ENCODE measurements around the gene SUCLG2.

Gene SUCLG2

GRCh38 chr3:67635806-67636205 is 18.6 kb downstream of the SUCLG2 start:
- Histone ChIP-seq H3K4me1 (ENCODE audit: control insufficient read depth in 1 of 2, insufficient read depth in 2 of 2, low read length in 2 of 2) (peaks cover 0 to 3% of the 10 kb centered on the region in 2 donors), H3K9me3 (ENCODE audit: control insufficient read depth in 1 of 2, low read length in 2 of 2) (no peaks in the 10 kb centered on the region), H3K27ac (ENCODE audit: low read length) (no peak overlapping the region), H3K27me3 (ENCODE audit: low read depth, low read length) (no peaks in the 10 kb centered on the region), H3K4me3 (ENCODE audit: low read depth in 1 of 2, low read length in 2 of 2) (no peak overlapping the region), H3K36me3 (ENCODE audit: control insufficient read depth in 1 of 2, insufficient read depth in 2 of 2, low read length in 2 of 2) (peaks cover 0 to 4% of the 10 kb centered on the region in 2 donors)

- H3K27me3 ChIP-seq (ENCODE audit: low read depth, low read length): no peaks in the 10 kb centered on the region
- H3K4me1 ChIP-seq (ENCODE audit: control insufficient read depth in 1 of 2, insufficient read depth in 2 of 2, low read length in 2 of 2): peaks cover 0 to 3% of the 10 kb centered on the region in 2 donors
- no peaks in the 10 kb centered on the region for H3K9me3 ChIP-seq (ENCODE audit: control insufficient read depth in 1 of 2, low read length in 2 of 2)
- H3K27ac ChIP-seq (ENCODE audit: low read length): no peak overlapping the region
- no peak overlapping the region for H3K4me3 ChIP-seq (ENCODE audit: low read depth in 1 of 2, low read length in 2 of 2)
- peaks cover 0 to 4% of the 10 kb centered on the region in 2 donors for H3K36me3 ChIP-seq (ENCODE audit: control insufficient read depth in 1 of 2, insufficient read depth in 2 of 2, low read length in 2 of 2)
These were observed 19.2 kb downstream of the SUCLG2 start for GRCh38 chr3:67635257-67635656.

- H3K4me1 ChIP-seq (ENCODE audit: control insufficient read depth in 1 of 2, insufficient read depth in 2 of 2, low read length in 2 of 2): no peaks in the 10 kb centered on the region
- no peaks in the 10 kb centered on the region for H3K36me3 ChIP-seq (ENCODE audit: control insufficient read depth in 1 of 2, insufficient read depth in 2 of 2, low read length in 2 of 2)
- H3K27ac ChIP-seq (ENCODE audit: low read length): no peak overlapping the region
- no peaks in the 10 kb centered on the region for H3K27me3 ChIP-seq (ENCODE audit: low read depth, low read length)
- H3K4me3 ChIP-seq (ENCODE audit: low read depth in 1 of 2, low read length in 2 of 2): no peak overlapping the region
- H3K9me3 ChIP-seq (ENCODE audit: control insufficient read depth in 1 of 2, low read length in 2 of 2): no peaks in the 10 kb centered on the region
These were observed 23.6 kb downstream of the SUCLG2 start for GRCh38 chr3:67630666-67631362.

GRCh38 chr3:67624687-67625086 is 29.7 kb downstream of the SUCLG2 start:
- no peak overlapping the region for H3K27ac ChIP-seq (ENCODE audit: low read length)
- H3K36me3 ChIP-seq (ENCODE audit: control insufficient read depth in 1 of 2, insufficient read depth in 2 of 2, low read length in 2 of 2): peaks cover 0 to 10% of the 10 kb centered on the region in 2 donors
- peaks cover 0 to 1% of the 10 kb centered on the region in 2 donors for H3K4me1 ChIP-seq (ENCODE audit: control insufficient read depth in 1 of 2, insufficient read depth in 2 of 2, low read length in 2 of 2)
- H3K4me3 ChIP-seq (ENCODE audit: low read depth in 1 of 2, low read length in 2 of 2): no peak overlapping the region
- H3K27me3 ChIP-seq (ENCODE audit: low read depth, low read length): no peaks in the 10 kb centered on the region
- no peaks in the 10 kb centered on the region for H3K9me3 ChIP-seq (ENCODE audit: control insufficient read depth in 1 of 2, low read length in 2 of 2)

GRCh38 chr3:67624078-67624477 is 30.3 kb downstream of the SUCLG2 start:
- Histone ChIP-seq H3K4me1 (ENCODE audit: control insufficient read depth in 1 of 2, insufficient read depth in 2 of 2, low read length in 2 of 2) (peaks cover 0 to 8% of the 10 kb centered on the region in 2 donors), H3K9me3 (ENCODE audit: control insufficient read depth in 1 of 2, low read length in 2 of 2) (no peaks in the 10 kb centered on the region), H3K36me3 (ENCODE audit: control insufficient read depth in 1 of 2, insufficient read depth in 2 of 2, low read length in 2 of 2) (peaks cover 0 to 10% of the 10 kb centered on the region in 2 donors), H3K27ac (ENCODE audit: low read length) (no peak overlapping the region), H3K4me3 (ENCODE audit: low read depth in 1 of 2, low read length in 2 of 2) (no peak overlapping the region), H3K27me3 (ENCODE audit: low read depth, low read length) (no peaks in the 10 kb centered on the region)

DNA sequence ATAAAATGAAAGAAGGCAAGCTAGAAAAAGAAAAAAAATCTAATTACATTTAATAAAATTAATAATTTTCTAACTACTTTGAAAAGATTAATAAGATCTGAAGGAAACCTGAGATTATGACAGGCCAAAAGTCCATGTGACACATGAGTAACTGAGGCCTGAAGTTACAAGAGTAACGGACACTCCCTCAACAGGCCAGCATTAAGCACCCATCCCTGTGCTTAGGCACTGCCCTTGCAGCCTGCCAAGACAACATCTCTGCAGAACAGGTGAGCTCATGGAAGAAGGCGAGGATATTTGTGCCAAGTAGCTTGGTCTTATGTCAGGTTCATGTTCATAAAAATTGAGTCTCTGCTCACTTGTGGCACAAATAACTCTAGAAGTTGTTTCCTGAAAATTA is 31.8 kb downstream of the SUCLG2 start:
- Histone ChIP-seq H3K27ac (ENCODE audit: low read length) (no peak overlapping the region), H3K9me3 (ENCODE audit: control insufficient read depth in 1 of 2, low read length in 2 of 2) (no peaks in the 10 kb centered on the region), H3K27me3 (ENCODE audit: low read depth, low read length) (no peaks in the 10 kb centered on the region), H3K4me3 (ENCODE audit: low read depth in 1 of 2, low read length in 2 of 2) (no peak overlapping the region), H3K36me3 (ENCODE audit: control insufficient read depth in 1 of 2, insufficient read depth in 2 of 2, low read length in 2 of 2) (peaks cover 0 to 10% of the 10 kb centered on the region in 2 donors), H3K4me1 (ENCODE audit: control insufficient read depth in 1 of 2, insufficient read depth in 2 of 2, low read length in 2 of 2) (peaks cover 0 to 8% of the 10 kb centered on the region in 2 donors)

- Histone ChIP-seq H3K4me1 (ENCODE audit: control insufficient read depth in 1 of 2, insufficient read depth in 2 of 2, low read length in 2 of 2) (peaks cover 0 to 8% of the 10 kb centered on the region in 2 donors), H3K27ac (ENCODE audit: low read length) (no peak overlapping the region), H3K4me3 (ENCODE audit: low read depth in 1 of 2, low read length in 2 of 2) (no peak overlapping the region), H3K36me3 (ENCODE audit: control insufficient read depth in 1 of 2, insufficient read depth in 2 of 2, low read length in 2 of 2) (peaks cover 0 to 17% of the 10 kb centered on the region in 2 donors), H3K9me3 (ENCODE audit: control insufficient read depth in 1 of 2, low read length in 2 of 2) (no peaks in the 10 kb centered on the region), H3K27me3 (ENCODE audit: low read depth, low read length) (no peaks in the 10 kb centered on the region)
These were observed 33.5 kb downstream of the SUCLG2 start for GRCh38 chr3:67620869-67621268.

- Histone ChIP-seq H3K36me3 (ENCODE audit: control insufficient read depth in 1 of 2, insufficient read depth in 2 of 2, low read length in 2 of 2) (peaks cover 0 to 17% of the 10 kb centered on the region in 2 donors), H3K27me3 (ENCODE audit: low read depth, low read length) (no peaks in the 10 kb centered on the region), H3K4me1 (ENCODE audit: control insufficient read depth in 1 of 2, insufficient read depth in 2 of 2, low read length in 2 of 2) (peaks cover 0 to 8% of the 10 kb centered on the region in 2 donors)
These were observed 34.4 kb downstream of the SUCLG2 start for GRCh38 chr3:67619991-67620390.

GRCh38 chr3:67617518-67617917 is 36.9 kb downstream of the SUCLG2 start:
- H3K27me3 ChIP-seq (ENCODE audit: low read depth, low read length): no peaks in the 10 kb centered on the region

More at GRCh38 chr3:67619991-67620390, 34.4 kb downstream of the SUCLG2 start:
- Histone ChIP-seq H3K9me3 (ENCODE audit: control insufficient read depth in 1 of 2, low read length in 2 of 2) (no peaks in the 10 kb centered on the region), H3K27ac (ENCODE audit: low read length) (no peak overlapping the region), H3K4me3 (ENCODE audit: low read depth in 1 of 2, low read length in 2 of 2) (no peak overlapping the region)

DNA sequence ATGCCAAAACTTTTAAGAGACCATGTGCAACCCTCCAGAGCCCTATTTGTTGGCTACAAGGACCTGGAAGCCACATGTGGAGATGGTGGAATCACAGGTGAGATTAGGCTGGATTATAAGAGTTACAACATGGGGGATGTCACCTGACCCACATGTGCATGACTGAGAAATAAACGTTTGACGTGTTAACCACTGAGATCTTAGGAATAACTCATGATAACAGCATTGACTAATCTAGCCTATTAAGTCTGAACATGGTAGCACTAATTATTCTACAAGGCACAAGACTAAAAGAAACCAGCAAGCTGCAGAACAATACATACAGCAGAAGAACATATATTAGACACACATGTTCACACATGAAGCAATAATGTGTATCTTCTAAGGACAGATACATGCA is 38.4 kb downstream of the SUCLG2 start:
- Histone ChIP-seq H3K4me3 (ENCODE audit: low read depth in 1 of 2, low read length in 2 of 2) (no peak overlapping the region), H3K27me3 (ENCODE audit: low read depth, low read length) (no peaks in the 10 kb centered on the region), H3K9me3 (ENCODE audit: control insufficient read depth in 1 of 2, low read length in 2 of 2) (no peaks in the 10 kb centered on the region), H3K36me3 (ENCODE audit: control insufficient read depth in 1 of 2, insufficient read depth in 2 of 2, low read length in 2 of 2) (peaks cover 0 to 12% of the 10 kb centered on the region in 2 donors), H3K4me1 (ENCODE audit: control insufficient read depth in 1 of 2, insufficient read depth in 2 of 2, low read length in 2 of 2) (peaks cover 0 to 8% of the 10 kb centered on the region in 2 donors), H3K27ac (ENCODE audit: low read length) (no peak overlapping the region)

More at GRCh38 chr3:67617518-67617917, 36.9 kb downstream of the SUCLG2 start:
- Histone ChIP-seq H3K4me1 (ENCODE audit: control insufficient read depth in 1 of 2, insufficient read depth in 2 of 2, low read length in 2 of 2) (peaks cover 0 to 8% of the 10 kb centered on the region in 2 donors), H3K27ac (ENCODE audit: low read length) (no peak overlapping the region), H3K9me3 (ENCODE audit: control insufficient read depth in 1 of 2, low read length in 2 of 2) (no peaks in the 10 kb centered on the region), H3K36me3 (ENCODE audit: control insufficient read depth in 1 of 2, insufficient read depth in 2 of 2, low read length in 2 of 2) (peaks cover 0 to 12% of the 10 kb centered on the region in 2 donors), H3K4me3 (ENCODE audit: low read depth in 1 of 2, low read length in 2 of 2) (no peak overlapping the region)

DNA sequence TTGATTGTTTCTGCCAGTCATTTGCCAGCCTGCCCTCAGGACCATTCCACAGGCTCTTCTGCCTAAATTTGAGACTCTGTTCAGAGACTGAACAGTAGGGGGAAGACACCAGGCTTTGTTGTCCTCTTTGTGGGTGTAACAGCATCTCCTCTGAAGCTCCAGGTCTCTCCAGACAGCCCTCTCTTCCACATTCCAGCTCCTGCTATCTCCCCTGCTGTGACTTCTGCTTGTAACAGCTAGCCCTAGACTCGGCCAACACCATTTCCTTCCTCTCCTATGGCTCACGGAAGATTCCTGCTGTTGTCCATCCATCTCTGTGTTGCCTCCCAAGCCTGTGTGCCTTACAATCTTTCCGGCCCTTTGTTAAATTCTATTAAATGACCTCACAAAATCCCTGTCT is 40.2 kb downstream of the SUCLG2 start:
- Histone ChIP-seq H3K9me3 (ENCODE audit: control insufficient read depth in 1 of 2, low read length in 2 of 2) (no peaks in the 10 kb centered on the region), H3K27me3 (ENCODE audit: low read depth, low read length) (no peaks in the 10 kb centered on the region), H3K4me1 (ENCODE audit: control insufficient read depth in 1 of 2, insufficient read depth in 2 of 2, low read length in 2 of 2) (peaks cover 0 to 2% of the 10 kb centered on the region in 2 donors), H3K4me3 (ENCODE audit: low read depth in 1 of 2, low read length in 2 of 2) (no peak overlapping the region), H3K27ac (ENCODE audit: low read length) (no peak overlapping the region), H3K36me3 (ENCODE audit: control insufficient read depth in 1 of 2, insufficient read depth in 2 of 2, low read length in 2 of 2) (peaks cover 3 to 14% of the 10 kb centered on the region in 2 donors)

- peaks cover 17 to 30% of the 10 kb centered on the region in 2 donors for H3K36me3 ChIP-seq (ENCODE audit: control insufficient read depth in 1 of 2, insufficient read depth in 2 of 2, low read length in 2 of 2)
- H3K9me3 ChIP-seq (ENCODE audit: control insufficient read depth in 1 of 2, low read length in 2 of 2): no peaks in the 10 kb centered on the region
- no peak overlapping the region for H3K27ac ChIP-seq (ENCODE audit: low read length)
- H3K4me3 ChIP-seq (ENCODE audit: low read depth in 1 of 2, low read length in 2 of 2): no peak overlapping the region
- H3K27me3 ChIP-seq (ENCODE audit: low read depth, low read length): no peaks in the 10 kb centered on the region
- no peaks in the 10 kb centered on the region for H3K4me1 ChIP-seq (ENCODE audit: control insufficient read depth in 1 of 2, insufficient read depth in 2 of 2, low read length in 2 of 2)
These were observed 44.0 kb downstream of the SUCLG2 start for GRCh38 chr3:67610458-67610857.
